SK-N-SH (cell line): ENCODE measurements around the gene KCNJ11. TPM values are rescaled to one million over a fixed set of nuclear protein-coding genes. Genes with fewer than 3 reads are reported as not detected.

Source experiments
- CTCF ChIA-PET: fragments of 300-600, 350-600 bp; formaldehyde crosslinking; extraction: SDS; loops from one replicate; lab custom pipeline; 2021; lab: Yijun Ruan, JAX
- POLR2A ChIA-PET: fragments of 350-600 bp; sonication (Branson Sonifier 250); formaldehyde crosslinking; extraction: SDS; loops from one replicate; lab custom pipeline; 2020; ENCODE audit warnings: antibody characterized with exemption, inconsistent platforms; lab: Yijun Ruan, JAX
- DNase-seq: peaks from one replicate; pipeline ENCODE4 v3.0.0; 2012
- H2AFZ ChIP-seq: fragments of 200-600 bp; sonication (generic); 2 replicates; pipeline ENCODE4 v1.8.1; 2016; ENCODE audit warnings: antibody characterized with exemption, mild to moderate bottlenecking, low read depth
- H3F3A ChIP-seq: fragments of 200-600 bp; sonication (generic); replicated peaks from 2 replicates; pipeline ENCODE3; 2016; ENCODE audit warnings: antibody characterized with exemption, mild to moderate bottlenecking; ENCODE audit not compliant: insufficient read depth
- H3K27ac ChIP-seq, 2 experiments: fragments of 200-500 bp in 1 of 2; fragments of 200-600 bp in 1 of 2; sonication (Bioruptor generic) in 1 of 2; sonication (generic), shearing (Covaris generic) in 1 of 2; 2 replicates each; pipeline versions ENCODE4 v1.5.1 to v1.6.1; 2014 to 2016; ENCODE audit warnings: low read depth in 2 of 2, inconsistent platforms in 1 of 2, low read length in 1 of 2, mild to moderate bottlenecking in 1 of 2, mixed read lengths in 1 of 2
- H3K27me3 ChIP-seq: fragments of 200-600 bp; sonication (generic), shearing (Covaris generic); 2 replicates; pipeline ENCODE4 v1.6.1; 2016; ENCODE audit warnings: mixed run types; ENCODE audit not compliant: insufficient read depth
- H3K36me3 ChIP-seq, 2 experiments: fragments of 200-500 bp in 1 of 2; fragments of 200-600 bp in 1 of 2; sonication (Bioruptor generic) in 1 of 2; sonication (generic) in 1 of 2; replicated peaks in 1 of 2; 2 replicates each; pipeline versions ENCODE3 to v1.5.1; 2014 to 2016; ENCODE audit warnings: low read length in 1 of 2, mild to moderate bottlenecking in 1 of 2; ENCODE audit not compliant: insufficient read depth in 2 of 2, control insufficient read depth in 1 of 2
- H3K4me1 ChIP-seq, 2 experiments: fragments of 200-500 bp in 1 of 2; fragments of 200-600 bp in 1 of 2; sonication (Bioruptor generic) in 1 of 2; sonication (generic), shearing (Covaris generic) in 1 of 2; 2 replicates each; pipeline versions ENCODE4 v1.5.1 to v1.6.1; 2014 to 2016; ENCODE audit warnings: low read depth in 1 of 2, low read length in 1 of 2, mixed run types in 1 of 2; ENCODE audit not compliant: insufficient read depth in 2 of 2, control insufficient read depth in 1 of 2
- H3K4me2 ChIP-seq: fragments of 200-600 bp; sonication (generic), shearing (Covaris generic); 2 replicates; pipeline ENCODE4 v1.6.1; 2017; ENCODE audit warnings: mixed run types
- H3K4me3 ChIP-seq, 2 experiments: fragments of 200-500 bp in 1 of 2; fragments of 200-600 bp in 1 of 2; sonication (Bioruptor generic) in 1 of 2; sonication (generic), shearing (Covaris generic) in 1 of 2; 2 replicates each; pipeline versions ENCODE4 v1.5.1 to v1.8.1; 2014 to 2016; ENCODE audit warnings: low read depth in 2 of 2, inconsistent platforms in 1 of 2, low read length in 1 of 2, mild to moderate bottlenecking in 1 of 2, mixed read lengths in 1 of 2, moderate library complexity in 1 of 2
- H3K79me2 ChIP-seq: fragments of 200-600 bp; sonication (generic); 2 replicates; pipeline ENCODE4 v1.8.1; 2017; ENCODE audit warnings: mild to moderate bottlenecking; ENCODE audit not compliant: insufficient read depth
- H3K9ac ChIP-seq: fragments of 200-600 bp; sonication (generic); 2 replicates; pipeline ENCODE4 v1.6.1; 2017; ENCODE audit warnings: mixed run types
- H3K9me2 ChIP-seq: fragments of 200-600 bp; sonication (generic); 2 replicates; pipeline ENCODE4 v1.6.1; 2017; ENCODE audit warnings: mixed run types
- H3K9me3 ChIP-seq: fragments of 200-600 bp; sonication (generic); 2 replicates; pipeline ENCODE4 v1.6.1; 2017; ENCODE audit warnings: mixed run types, mild to moderate bottlenecking, moderate library complexity
- H4K20me1 ChIP-seq: fragments of 200-600 bp; sonication (generic); 2 replicates; pipeline ENCODE4 v1.6.1; 2017; ENCODE audit warnings: mild to moderate bottlenecking, mixed run types; ENCODE audit not compliant: insufficient read depth
- ELF1 ChIP-seq: IDR thresholded peaks from 2 replicates; pipeline ENCODE4 v1.4.0; 2012
- FOXM1 ChIP-seq: IDR thresholded peaks from 2 replicates; pipeline ENCODE4 v1.4.0; 2012; ENCODE audit warnings: low read depth, mild to moderate bottlenecking
- NFIC ChIP-seq: IDR thresholded peaks from 2 replicates; pipeline ENCODE4 v1.4.0; 2012; ENCODE audit warnings: borderline replicate concordance
- RAD21 ChIP-seq: IDR thresholded peaks from 2 replicates; pipeline ENCODE4 v1.6.1; 2012; ENCODE audit warnings: mild to moderate bottlenecking, low read length
- RXRA ChIP-seq: IDR thresholded peaks from 2 replicates; pipeline ENCODE4 v1.4.0; 2012; ENCODE audit warnings: low read depth, mild to moderate bottlenecking, borderline replicate concordance
- SMC3 ChIP-seq: IDR thresholded peaks from 2 replicates; pipeline ENCODE4 v1.6.1; 2012; ENCODE audit warnings: low read depth, low read length, improper control_type of control experiment
- TCF12 ChIP-seq: IDR thresholded peaks from 2 replicates; pipeline ENCODE4 v1.4.0; 2012
- WGBS: methylation state at CpG from one replicate; pipeline ENCODE4 v1.1.6; 2017; ENCODE audit warnings: low lambda C conversion rate; 5-methylcytosine and 5-hydroxymethylcytosine counted together
- polyA plus RNA-seq, 3 experiments: library from polyadenylated mRNA; depleted of rRNA; stranded (reverse); fragments of >200 nt; gene quantifications; 2 replicates each; pipeline ENCODE4 v1.2.3, GENCODE V29; 2012
- TF ChIP-seq, protein P1 (sequence below): IDR thresholded peaks from 2 replicates; pipeline ENCODE4 v1.4.0; 2012; ENCODE audit warnings: low read depth, borderline replicate concordance
- TF ChIP-seq, protein P2 (sequence below): IDR thresholded peaks from 2 replicates; pipeline ENCODE4 v1.6.1; 2012; ENCODE audit warnings: mild to moderate bottlenecking, low read depth, low read length, moderate library complexity
- TF ChIP-seq, protein P3 (sequence below): IDR thresholded peaks from 2 replicates; pipeline ENCODE4; 2012
- TF ChIP-seq, protein P4 (sequence below): fragments of 200-600 bp; sonication (generic); IDR thresholded peaks from 2 replicates; pipeline ENCODE4 v1.6.1; 2017; ENCODE audit warnings: antibody characterized with exemption, mild to moderate bottlenecking, moderate library complexity

The KCNJ11 gene
- polyA plus RNA-seq, 1 of the 3 experiments (the other 2 are of a cell fraction), result 0.23 TPM

DNA sequence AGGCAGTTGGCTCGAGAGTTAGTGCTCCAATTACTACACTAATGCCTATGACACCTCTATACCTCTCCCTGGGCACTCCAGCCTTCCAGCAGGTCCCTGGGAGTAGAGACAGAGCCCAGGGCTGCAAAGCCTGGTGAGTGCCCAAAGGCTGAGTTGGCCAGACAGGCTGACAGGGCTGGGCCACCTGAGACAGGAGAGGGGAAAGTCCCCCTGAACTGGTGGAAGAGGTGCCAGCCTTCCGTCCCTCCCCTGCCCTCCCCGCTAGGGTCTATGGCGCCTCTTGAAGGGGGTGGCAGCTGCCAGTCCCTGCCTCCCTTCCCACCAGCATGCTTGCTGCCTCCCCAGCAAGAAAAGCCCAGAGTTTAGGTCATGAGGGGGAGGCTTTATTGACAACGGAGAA lies 3.0 kb downstream of the KCNJ11 start:
- CTCF ChIA-PET, result interaction anchor here (0.8 to 18.5 kb wide), 8 partner anchors 19 to 595 kb away, joined by 3 to 1101 read pairs (median 8); no protein-coding TSS in a partner anchor
- no peaks in the 10 kb centered on the region for H3K9me2 ChIP-seq
- no peaks in the 10 kb centered on the region for H3K79me2 ChIP-seq
- POLR2A ChIA-PET, result no interaction called here
- no peak overlapping the region for H3K4me2 ChIP-seq
- no peaks in the 10 kb centered on the region for H3F3A ChIP-seq
- no peak overlapping the region for H3K27ac ChIP-seq
- no peaks in the 10 kb centered on the region for H4K20me1 ChIP-seq
- WGBS, result 11% methylated on average over 1 of the region's 5 CpGs
- peaks cover 4% of the 10 kb centered on the region in 2 experiments; a peak in 1 of 4 replicates for H3K4me1 ChIP-seq
- H2AFZ ChIP-seq, result no peak overlapping the region
- TF ChIP-seq, protein P1, sequence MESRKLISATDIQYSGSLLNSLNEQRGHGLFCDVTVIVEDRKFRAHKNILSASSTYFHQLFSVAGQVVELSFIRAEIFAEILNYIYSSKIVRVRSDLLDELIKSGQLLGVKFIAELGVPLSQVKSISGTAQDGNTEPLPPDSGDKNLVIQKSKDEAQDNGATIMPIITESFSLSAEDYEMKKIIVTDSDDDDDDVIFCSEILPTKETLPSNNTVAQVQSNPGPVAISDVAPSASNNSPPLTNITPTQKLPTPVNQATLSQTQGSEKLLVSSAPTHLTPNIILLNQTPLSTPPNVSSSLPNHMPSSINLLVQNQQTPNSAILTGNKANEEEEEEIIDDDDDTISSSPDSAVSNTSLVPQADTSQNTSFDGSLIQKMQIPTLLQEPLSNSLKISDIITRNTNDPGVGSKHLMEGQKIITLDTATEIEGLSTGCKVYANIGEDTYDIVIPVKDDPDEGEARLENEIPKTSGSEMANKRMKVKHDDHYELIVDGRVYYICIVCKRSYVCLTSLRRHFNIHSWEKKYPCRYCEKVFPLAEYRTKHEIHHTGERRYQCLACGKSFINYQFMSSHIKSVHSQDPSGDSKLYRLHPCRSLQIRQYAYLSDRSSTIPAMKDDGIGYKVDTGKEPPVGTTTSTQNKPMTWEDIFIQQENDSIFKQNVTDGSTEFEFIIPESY, result no peak
- TF ChIP-seq, protein P2, sequence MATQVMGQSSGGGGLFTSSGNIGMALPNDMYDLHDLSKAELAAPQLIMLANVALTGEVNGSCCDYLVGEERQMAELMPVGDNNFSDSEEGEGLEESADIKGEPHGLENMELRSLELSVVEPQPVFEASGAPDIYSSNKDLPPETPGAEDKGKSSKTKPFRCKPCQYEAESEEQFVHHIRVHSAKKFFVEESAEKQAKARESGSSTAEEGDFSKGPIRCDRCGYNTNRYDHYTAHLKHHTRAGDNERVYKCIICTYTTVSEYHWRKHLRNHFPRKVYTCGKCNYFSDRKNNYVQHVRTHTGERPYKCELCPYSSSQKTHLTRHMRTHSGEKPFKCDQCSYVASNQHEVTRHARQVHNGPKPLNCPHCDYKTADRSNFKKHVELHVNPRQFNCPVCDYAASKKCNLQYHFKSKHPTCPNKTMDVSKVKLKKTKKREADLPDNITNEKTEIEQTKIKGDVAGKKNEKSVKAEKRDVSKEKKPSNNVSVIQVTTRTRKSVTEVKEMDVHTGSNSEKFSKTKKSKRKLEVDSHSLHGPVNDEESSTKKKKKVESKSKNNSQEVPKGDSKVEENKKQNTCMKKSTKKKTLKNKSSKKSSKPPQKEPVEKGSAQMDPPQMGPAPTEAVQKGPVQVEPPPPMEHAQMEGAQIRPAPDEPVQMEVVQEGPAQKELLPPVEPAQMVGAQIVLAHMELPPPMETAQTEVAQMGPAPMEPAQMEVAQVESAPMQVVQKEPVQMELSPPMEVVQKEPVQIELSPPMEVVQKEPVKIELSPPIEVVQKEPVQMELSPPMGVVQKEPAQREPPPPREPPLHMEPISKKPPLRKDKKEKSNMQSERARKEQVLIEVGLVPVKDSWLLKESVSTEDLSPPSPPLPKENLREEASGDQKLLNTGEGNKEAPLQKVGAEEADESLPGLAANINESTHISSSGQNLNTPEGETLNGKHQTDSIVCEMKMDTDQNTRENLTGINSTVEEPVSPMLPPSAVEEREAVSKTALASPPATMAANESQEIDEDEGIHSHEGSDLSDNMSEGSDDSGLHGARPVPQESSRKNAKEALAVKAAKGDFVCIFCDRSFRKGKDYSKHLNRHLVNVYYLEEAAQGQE, result no peak
- TF ChIP-seq, protein P3, sequence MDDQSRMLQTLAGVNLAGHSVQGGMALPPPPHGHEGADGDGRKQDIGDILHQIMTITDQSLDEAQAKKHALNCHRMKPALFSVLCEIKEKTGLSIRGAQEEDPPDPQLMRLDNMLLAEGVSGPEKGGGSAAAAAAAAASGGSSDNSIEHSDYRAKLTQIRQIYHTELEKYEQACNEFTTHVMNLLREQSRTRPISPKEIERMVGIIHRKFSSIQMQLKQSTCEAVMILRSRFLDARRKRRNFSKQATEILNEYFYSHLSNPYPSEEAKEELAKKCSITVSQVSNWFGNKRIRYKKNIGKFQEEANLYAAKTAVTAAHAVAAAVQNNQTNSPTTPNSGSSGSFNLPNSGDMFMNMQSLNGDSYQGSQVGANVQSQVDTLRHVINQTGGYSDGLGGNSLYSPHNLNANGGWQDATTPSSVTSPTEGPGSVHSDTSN, result no peak
- TF ChIP-seq NFIC (no peak), RAD21 (no peak), FOXM1 (no peak), ELF1 (no peak)
- H3K9ac ChIP-seq, result no peak overlapping the region
- H3K4me3 ChIP-seq, result no peak overlapping the region
- DNase-seq, result no peak
- H3K27me3 ChIP-seq, result peaks cover 8% of the 10 kb centered on the region; the same call in 1 of the 2 replicates
- H3K36me3 ChIP-seq, result no peaks in the 10 kb centered on the region
- no peaks in the 10 kb centered on the region for H3K9me3 ChIP-seq

DNA sequence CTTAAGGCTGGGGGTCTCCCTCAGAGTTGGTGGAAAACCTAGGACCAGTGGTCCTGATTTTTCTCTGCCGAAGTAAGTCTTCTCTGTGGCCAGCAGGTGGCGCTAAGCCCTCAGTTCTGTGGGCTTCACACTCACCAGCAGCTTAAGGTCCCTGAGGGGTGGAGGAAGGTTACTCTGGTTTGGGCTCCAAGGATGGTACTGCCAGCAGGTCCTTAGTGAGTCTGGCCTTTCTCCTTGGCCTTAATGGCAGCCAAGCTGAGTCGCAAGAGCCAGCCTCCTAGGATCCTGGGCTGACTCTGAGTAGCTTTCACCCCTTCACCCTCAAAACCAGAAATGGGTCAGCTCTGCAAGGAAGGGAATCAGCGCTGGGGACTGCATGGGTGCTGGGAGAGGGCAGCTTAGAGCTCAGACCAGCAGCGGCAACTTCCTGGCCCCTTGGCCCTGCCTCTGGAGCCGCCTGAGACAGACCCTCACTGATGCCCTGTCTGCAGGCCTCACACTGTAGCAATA lies 4.4 kb downstream of the KCNJ11 start:
- POLR2A ChIA-PET, result interaction anchor here (1.1 kb wide), 1 partner anchor 120 kb away, joined by 3 read pairs; no protein-coding TSS in a partner anchor

More for the DNA sequence above, 4.4 kb downstream of the KCNJ11 start:
- CTCF ChIA-PET, result interaction anchor here (0.5 to 18.5 kb wide), 62 partner anchors 9 to 635 kb away, joined by 3 to 1101 read pairs (median 4); partner anchors contain the start of genes ABCC8 and NUCB2
- no peaks in the 10 kb centered on the region for H4K20me1 ChIP-seq
- WGBS, result 40% methylated on average over 4 of the region's 6 CpGs
- peak; percentile 73 for DNase-seq
- TF ChIP-seq FOXM1 (no peak), SMC3 (peak; percentile 93), TCF12 (no peak), RXRA (no peak), RAD21 (peak; percentile 91)
- TF ChIP-seq, protein P4, sequence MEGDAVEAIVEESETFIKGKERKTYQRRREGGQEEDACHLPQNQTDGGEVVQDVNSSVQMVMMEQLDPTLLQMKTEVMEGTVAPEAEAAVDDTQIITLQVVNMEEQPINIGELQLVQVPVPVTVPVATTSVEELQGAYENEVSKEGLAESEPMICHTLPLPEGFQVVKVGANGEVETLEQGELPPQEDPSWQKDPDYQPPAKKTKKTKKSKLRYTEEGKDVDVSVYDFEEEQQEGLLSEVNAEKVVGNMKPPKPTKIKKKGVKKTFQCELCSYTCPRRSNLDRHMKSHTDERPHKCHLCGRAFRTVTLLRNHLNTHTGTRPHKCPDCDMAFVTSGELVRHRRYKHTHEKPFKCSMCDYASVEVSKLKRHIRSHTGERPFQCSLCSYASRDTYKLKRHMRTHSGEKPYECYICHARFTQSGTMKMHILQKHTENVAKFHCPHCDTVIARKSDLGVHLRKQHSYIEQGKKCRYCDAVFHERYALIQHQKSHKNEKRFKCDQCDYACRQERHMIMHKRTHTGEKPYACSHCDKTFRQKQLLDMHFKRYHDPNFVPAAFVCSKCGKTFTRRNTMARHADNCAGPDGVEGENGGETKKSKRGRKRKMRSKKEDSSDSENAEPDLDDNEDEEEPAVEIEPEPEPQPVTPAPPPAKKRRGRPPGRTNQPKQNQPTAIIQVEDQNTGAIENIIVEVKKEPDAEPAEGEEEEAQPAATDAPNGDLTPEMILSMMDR, result peak; percentile 90
- H3K4me3 ChIP-seq, result no peak overlapping the region
- no peak overlapping the region for H3K27ac ChIP-seq
- no peaks in the 10 kb centered on the region for H3F3A ChIP-seq
- H3K4me2 ChIP-seq, result no peak overlapping the region
- H3K9me2 ChIP-seq, result no peaks in the 10 kb centered on the region
- no peaks in the 10 kb centered on the region for H3K36me3 ChIP-seq
- peaks cover 0 to 4% of the 10 kb centered on the region in 2 experiments; a peak in 1 of 4 replicates for H3K4me1 ChIP-seq
- H2AFZ ChIP-seq, result no peak overlapping the region
- no peaks in the 10 kb centered on the region for H3K9me3 ChIP-seq
- H3K79me2 ChIP-seq, result no peaks in the 10 kb centered on the region
- H3K27me3 ChIP-seq, result no peaks in the 10 kb centered on the region
- H3K9ac ChIP-seq, result no peak overlapping the region
